OCI-LY3 (cell line): ENCODE measurements around the gene FCER1G.

Source experiments
- H2AFZ ChIP-seq: fragments of 200-600, 300-600 bp; shearing (Covaris generic); 2 replicates; pipeline ENCODE4 v1.6.0; 2014; ENCODE audit warnings: antibody characterized with exemption, low read depth, low read length
- H3K27ac ChIP-seq: fragments of 200-600, 300-600 bp; sonication (generic); 2 replicates; pipeline ENCODE4 v1.5.1; 2014; ENCODE audit warnings: mild to moderate bottlenecking, low read length, moderate library complexity, mixed read lengths
- H3K27me3 ChIP-seq: fragments of 200-600, 300-600 bp; sonication (generic); 2 replicates; pipeline ENCODE4 v1.6.1; 2014; ENCODE audit warnings: low read depth, low read length, mixed read lengths
- H3K36me3 ChIP-seq: fragments of 200-600, 300-600 bp; sonication (generic); replicated peaks from 2 replicates; pipeline ENCODE3; 2014; ENCODE audit warnings: low read depth, low read length, mixed read lengths
- H3K4me1 ChIP-seq: fragments of 300-600, 200-600 bp; sonication (generic); 2 replicates; pipeline ENCODE4 v1.6.1; 2014; ENCODE audit warnings: low read length, mixed read lengths
- H3K4me2 ChIP-seq: fragments of 200-600, 300-600 bp; sonication (generic); 2 replicates; pipeline ENCODE4 v1.6.1; 2014; ENCODE audit warnings: low read length, mixed read lengths
- H3K4me3 ChIP-seq: fragments of 300-600, 200-600 bp; sonication (generic); 2 replicates; pipeline ENCODE4 v1.5.1; 2014; ENCODE audit warnings: antibody characterized with exemption, mild to moderate bottlenecking, low read length, moderate library complexity
- H3K79me2 ChIP-seq: fragments of 300-600, 200-600 bp; shearing (Covaris generic); 2 replicates; pipeline ENCODE4 v1.6.1; 2014; ENCODE audit warnings: mild to moderate bottlenecking, low read length, mixed read lengths
- H3K9ac ChIP-seq: fragments of 300-600, 200-600 bp; shearing (Covaris generic); 2 replicates; pipeline ENCODE4 v1.6.0; 2014; ENCODE audit warnings: mild to moderate bottlenecking, low read length, moderate library complexity
- H3K9me3 ChIP-seq: fragments of 200-600, 300-600 bp; shearing (Covaris generic); 2 replicates; pipeline ENCODE4 v1.6.1; 2014; ENCODE audit warnings: low read length, mixed read lengths; ENCODE audit not compliant: insufficient read depth
- H4K20me1 ChIP-seq: fragments of 200-600, 300-600 bp; sonication (generic); 2 replicates; pipeline ENCODE4 v1.6.1; 2016; ENCODE audit warnings: low read length, mixed read lengths; ENCODE audit not compliant: insufficient read depth
- EZH2phosphoT487 ChIP-seq: fragments of 200-600 bp; shearing (Covaris generic); IDR thresholded peaks from 2 replicates; pipeline ENCODE4 v1.6.1; 2018; ENCODE audit warnings: antibody characterized with exemption, mixed run types, low read depth
- TF ChIP-seq, protein P1 (sequence below): fragments of 200-600, 300-600 bp; sonication (generic); IDR thresholded peaks from 2 replicates; pipeline ENCODE4 v1.5.1; 2014; ENCODE audit warnings: antibody characterized with exemption, low read length, low read depth

The FCER1G gene

DNA sequence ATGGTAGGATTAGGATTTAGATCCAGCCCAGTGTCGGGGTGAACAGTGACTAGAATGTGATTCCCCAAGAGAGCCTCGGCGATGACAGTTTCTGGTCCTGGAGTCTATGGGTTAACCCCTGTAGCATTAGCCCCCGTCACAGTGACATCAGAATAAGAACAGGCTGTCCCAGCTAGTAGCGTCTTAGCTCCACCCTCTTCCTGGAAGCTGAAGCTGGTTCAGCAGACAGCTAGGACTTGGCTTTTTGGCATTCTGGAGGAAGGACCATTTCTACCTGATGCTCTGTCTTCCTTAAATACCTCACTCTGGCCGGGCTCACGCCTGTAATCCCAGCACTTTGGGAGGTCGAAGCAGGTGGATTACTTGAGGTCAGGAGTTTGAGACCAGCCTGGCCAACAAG lies 7.9 kb upstream of the FCER1G start:
- Histone ChIP-seq H3K4me2 (no peak overlapping the region), H3K27ac (no peak overlapping the region), H3K4me3 (no peak overlapping the region), H4K20me1 (no peaks in the 10 kb centered on the region), H3K4me1 (peaks cover 10% of the 10 kb centered on the region), H3K79me2 (peaks cover 20% of the 10 kb centered on the region), H2AFZ (no peak overlapping the region), H3K36me3 (peaks cover 63% of the 10 kb centered on the region), H3K27me3 (no peaks in the 10 kb centered on the region), H3K9ac (no peak overlapping the region), H3K9me3 (no peaks in the 10 kb centered on the region)
- TF ChIP-seq, protein P1, sequence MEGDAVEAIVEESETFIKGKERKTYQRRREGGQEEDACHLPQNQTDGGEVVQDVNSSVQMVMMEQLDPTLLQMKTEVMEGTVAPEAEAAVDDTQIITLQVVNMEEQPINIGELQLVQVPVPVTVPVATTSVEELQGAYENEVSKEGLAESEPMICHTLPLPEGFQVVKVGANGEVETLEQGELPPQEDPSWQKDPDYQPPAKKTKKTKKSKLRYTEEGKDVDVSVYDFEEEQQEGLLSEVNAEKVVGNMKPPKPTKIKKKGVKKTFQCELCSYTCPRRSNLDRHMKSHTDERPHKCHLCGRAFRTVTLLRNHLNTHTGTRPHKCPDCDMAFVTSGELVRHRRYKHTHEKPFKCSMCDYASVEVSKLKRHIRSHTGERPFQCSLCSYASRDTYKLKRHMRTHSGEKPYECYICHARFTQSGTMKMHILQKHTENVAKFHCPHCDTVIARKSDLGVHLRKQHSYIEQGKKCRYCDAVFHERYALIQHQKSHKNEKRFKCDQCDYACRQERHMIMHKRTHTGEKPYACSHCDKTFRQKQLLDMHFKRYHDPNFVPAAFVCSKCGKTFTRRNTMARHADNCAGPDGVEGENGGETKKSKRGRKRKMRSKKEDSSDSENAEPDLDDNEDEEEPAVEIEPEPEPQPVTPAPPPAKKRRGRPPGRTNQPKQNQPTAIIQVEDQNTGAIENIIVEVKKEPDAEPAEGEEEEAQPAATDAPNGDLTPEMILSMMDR, result no peak
- no peak for TF ChIP-seq EZH2phosphoT487

DNA sequence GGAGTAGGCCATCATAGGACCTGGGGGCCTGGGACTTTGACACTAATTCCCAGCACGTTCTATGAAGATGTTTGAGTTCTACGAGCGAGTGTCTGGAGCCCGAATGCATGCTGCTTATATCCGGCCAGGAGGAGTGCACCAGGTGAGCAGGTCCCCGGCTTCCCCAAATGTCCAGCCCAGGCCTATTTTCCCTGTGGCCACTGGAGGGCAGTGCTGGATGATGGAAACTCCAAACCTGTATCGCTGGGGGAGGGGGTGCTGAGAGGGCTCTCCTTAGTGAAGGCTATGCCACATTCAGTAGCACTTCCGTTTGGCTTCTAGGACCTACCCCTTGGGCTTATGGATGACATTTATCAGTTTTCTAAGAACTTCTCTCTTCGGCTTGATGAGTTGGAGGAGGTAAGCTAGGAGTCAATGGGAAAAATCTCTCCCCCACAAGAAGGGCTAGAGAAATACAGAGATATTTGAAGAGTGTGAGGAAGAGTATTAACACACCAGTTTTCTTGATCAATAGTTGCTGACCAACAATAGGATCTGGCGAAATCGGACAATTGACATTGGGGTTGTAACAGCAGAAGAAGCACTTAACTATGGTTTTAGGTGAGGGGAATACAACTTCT lies 5.2 kb upstream of the FCER1G start:
- Histone ChIP-seq H3K27ac (no peak overlapping the region), H3K9me3 (no peaks in the 10 kb centered on the region), H3K4me2 (no peak overlapping the region), H3K4me3 (no peak overlapping the region), H4K20me1 (no peaks in the 10 kb centered on the region), H3K79me2 (no peaks in the 10 kb centered on the region), H3K27me3 (no peaks in the 10 kb centered on the region), H3K36me3 (peaks cover 71% of the 10 kb centered on the region), H3K9ac (no peak overlapping the region), H3K4me1 (peaks cover 3% of the 10 kb centered on the region; the same call in 1 of the 2 replicates), H2AFZ (no peak overlapping the region)
- TF ChIP-seq, protein P1, result peak; percentile 92
- TF ChIP-seq EZH2phosphoT487, result no peak

DNA sequence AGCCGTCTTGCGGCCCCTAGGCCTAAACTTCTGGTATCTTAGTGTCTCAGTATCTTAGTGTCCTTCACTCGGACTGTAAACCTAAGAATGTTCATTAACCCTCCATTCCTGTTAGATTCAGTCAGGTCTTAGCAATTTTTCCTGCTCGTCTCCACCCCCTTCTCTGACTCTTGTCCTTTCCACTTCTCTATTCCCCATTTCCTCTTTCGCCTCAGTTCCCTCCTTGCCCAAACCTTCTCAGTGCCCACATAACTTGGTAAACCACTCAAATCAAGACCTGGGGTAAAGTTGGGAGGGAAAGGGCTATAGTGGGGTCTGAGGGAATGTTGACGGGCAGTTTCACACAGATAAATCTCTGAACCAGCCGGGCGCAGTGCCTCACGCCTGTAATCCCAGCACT lies 726 bp upstream of the FCER1G start:
- Histone ChIP-seq H3K27ac (no peak overlapping the region), H2AFZ (no peak overlapping the region), H3K9ac (no peak overlapping the region), H3K9me3 (no peaks in the 10 kb centered on the region), H3K4me3 (no peak overlapping the region), H3K36me3 (peaks cover 45% of the 10 kb centered on the region), H4K20me1 (no peaks in the 10 kb centered on the region), H3K4me2 (no peak overlapping the region), H3K4me1 (peaks cover 7% of the 10 kb centered on the region), H3K79me2 (no peaks in the 10 kb centered on the region), H3K27me3 (no peaks in the 10 kb centered on the region)
- TF ChIP-seq EZH2phosphoT487, result no peak
- TF ChIP-seq, protein P1, result no peak

- Histone ChIP-seq H3K27me3 (no peaks in the 10 kb centered on the region), H2AFZ (no peak overlapping the region), H3K36me3 (peaks cover 23% of the 10 kb centered on the region), H3K4me3 (no peak overlapping the region), H3K9ac (no peak overlapping the region), H3K27ac (no peak overlapping the region), H3K79me2 (no peaks in the 10 kb centered on the region), H3K4me1 (peaks cover 5% of the 10 kb centered on the region), H3K4me2 (no peak overlapping the region), H3K9me3 (no peaks in the 10 kb centered on the region), H4K20me1 (no peaks in the 10 kb centered on the region)
- no peak for TF ChIP-seq EZH2phosphoT487
- TF ChIP-seq, protein P1, result no peak
Measured at GRCh38 chr1:161216945-161217712, 2.0 kb downstream of the FCER1G start.
